Stimulated activated CD4-positive, alpha-beta T cell treated with anti-CD3 and anti-CD28 coated beads, TNF-alpha, amount 100 ng/mL, for 1 hour (primary cell): ENCODE results near the gene EPS8L3.
"Not testable (repeated sequence)": the region's sequence is repeated elsewhere in the genome, so short reads cannot be mapped to it uniquely, and the experiment has no call there.

ENCODE experiments used
- DNase-seq, 3 donors: peaks; one replicate each; pipeline ENCODE4 v3.0.0-alpha.2; 2020; ENCODE audit warnings: low read depth in 3 of 3, low spot score in 1 of 3

Gene EPS8L3

GRCh38 chr1:109711593-109712320, 52.0 kb downstream of the EPS8L3 start, which contains the start of gene GSTM5:
GSTM5 (plus strand) TSS chr1:109712251; CDS start chr1:109712313, 62 bp downstream.
- DNase-seq: not testable (repeated sequence)

GRCh38 chr1:109709822-109710221, 53.9 kb downstream of the EPS8L3 start:
- not testable (repeated sequence) for DNase-seq

GRCh38 chr1:109708949-109709348, 54.8 kb downstream of the EPS8L3 start:
- DNase-seq: not testable (repeated sequence)

- no peak for DNase-seq
Measured at GRCh38 chr1:109705411-109705810, 58.3 kb downstream of the EPS8L3 start.

- DNase-seq: no peak
Measured at GRCh38 chr1:109704173-109704572, 59.5 kb downstream of the EPS8L3 start.

GRCh38 chr1:109702940-109703339, 60.8 kb downstream of the EPS8L3 start:
- not testable (repeated sequence) for DNase-seq
